ENCODE results near the gene PIK3C2A.

DNA sequence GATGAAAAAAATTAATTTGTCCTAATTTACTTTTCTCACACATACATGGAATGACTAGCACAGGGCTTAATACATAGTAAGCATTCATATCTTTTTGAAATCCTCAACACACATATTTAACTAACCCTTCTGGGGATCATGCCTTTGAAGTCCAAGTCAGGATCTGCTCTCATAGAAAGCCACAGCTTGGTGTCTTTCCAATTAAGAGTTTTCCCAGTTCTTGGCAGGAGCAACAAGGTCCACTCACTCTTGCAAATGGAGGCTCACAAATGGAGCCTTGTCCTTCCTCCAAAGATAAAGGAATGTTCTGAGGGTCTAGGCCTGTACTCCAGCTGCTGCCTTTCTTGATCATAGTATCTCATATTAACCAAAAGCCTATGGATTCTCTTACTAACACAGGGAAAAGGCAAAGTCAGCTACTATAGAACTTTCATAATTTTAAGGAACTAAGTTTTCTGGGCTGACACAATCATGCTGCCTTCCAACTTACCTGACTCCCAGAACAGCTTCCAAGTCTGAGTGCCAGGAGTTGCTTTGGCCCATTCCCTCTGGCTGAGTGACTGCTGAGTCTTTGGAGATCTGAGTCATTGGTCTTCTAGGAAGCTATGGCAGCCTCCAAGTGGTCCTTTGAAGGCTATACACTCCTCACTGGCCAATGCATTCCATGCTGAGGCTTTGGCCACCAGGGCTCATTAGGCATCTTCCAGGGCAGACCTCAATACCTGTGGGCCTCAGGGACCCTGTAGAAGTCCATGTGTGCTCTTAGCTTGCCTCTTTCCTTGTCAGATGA lies 43.0 kb upstream of the PIK3C2A start:
- TF ChIP-seq EZH2 (IDR thresholded peaks at IDR 0.05; ENCODE audit: low read length): no peak
- TF ChIP-seq, protein P1, sequence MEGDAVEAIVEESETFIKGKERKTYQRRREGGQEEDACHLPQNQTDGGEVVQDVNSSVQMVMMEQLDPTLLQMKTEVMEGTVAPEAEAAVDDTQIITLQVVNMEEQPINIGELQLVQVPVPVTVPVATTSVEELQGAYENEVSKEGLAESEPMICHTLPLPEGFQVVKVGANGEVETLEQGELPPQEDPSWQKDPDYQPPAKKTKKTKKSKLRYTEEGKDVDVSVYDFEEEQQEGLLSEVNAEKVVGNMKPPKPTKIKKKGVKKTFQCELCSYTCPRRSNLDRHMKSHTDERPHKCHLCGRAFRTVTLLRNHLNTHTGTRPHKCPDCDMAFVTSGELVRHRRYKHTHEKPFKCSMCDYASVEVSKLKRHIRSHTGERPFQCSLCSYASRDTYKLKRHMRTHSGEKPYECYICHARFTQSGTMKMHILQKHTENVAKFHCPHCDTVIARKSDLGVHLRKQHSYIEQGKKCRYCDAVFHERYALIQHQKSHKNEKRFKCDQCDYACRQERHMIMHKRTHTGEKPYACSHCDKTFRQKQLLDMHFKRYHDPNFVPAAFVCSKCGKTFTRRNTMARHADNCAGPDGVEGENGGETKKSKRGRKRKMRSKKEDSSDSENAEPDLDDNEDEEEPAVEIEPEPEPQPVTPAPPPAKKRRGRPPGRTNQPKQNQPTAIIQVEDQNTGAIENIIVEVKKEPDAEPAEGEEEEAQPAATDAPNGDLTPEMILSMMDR (optimal IDR thresholded peaks at IDR 0.05 in 1 of 3, IDR thresholded peaks at IDR 0.05 in 1 of 3, conservative IDR thresholded peaks at IDR 0.05 in 1 of 3; ENCODE audit: extremely low read depth in 1 of 3, insufficient read depth in 2 of 3, low read length in 3 of 3): no peak

All from keratinocyte (primary cell).